Dedifferentiated amniotic fluid mesenchymal stem cell (primary cell): ENCODE results near the gene FAAP24.
"Not testable (repeated sequence)": the region's sequence is repeated elsewhere in the genome, so short reads cannot be mapped to it uniquely, and the experiment has no call there.

ENCODE experiments used
- DNase-seq: peaks from one replicate; pipeline ENCODE4 v3.0.0-alpha.2; 2016; ENCODE audit errors: extremely low spot score

FAAP24 gene

GRCh38 chr19:32998722-32999121, 26.7 kb downstream of the FAAP24 start:
- DNase-seq = no peak

- DNase-seq = no peak
Observed at GRCh38 chr19:33000510-33000909, 28.5 kb downstream of the FAAP24 start.

GRCh38 chr19:33000910-33001309, 28.9 kb downstream of the FAAP24 start:
- no peak for DNase-seq

GRCh38 chr19:33002126-33002865, 30.3 kb downstream of the FAAP24 start:
- DNase-seq = not testable (repeated sequence)

GRCh38 chr19:33003424-33004024, 31.5 kb downstream of the FAAP24 start:
- not testable (repeated sequence) for DNase-seq

GRCh38 chr19:33005440-33005839, 33.4 kb downstream of the FAAP24 start:
- DNase-seq = no peak

- DNase-seq = no peak
Observed at GRCh38 chr19:33008738-33009137, 36.7 kb downstream of the FAAP24 start.

- DNase-seq = not testable (repeated sequence)
Observed at GRCh38 chr19:33010891-33011290, 38.8 kb downstream of the FAAP24 start.

- no peak for DNase-seq
Observed at GRCh38 chr19:33022472-33023116, 50.6 kb downstream of the FAAP24 start.

- DNase-seq = no peak
Observed at GRCh38 chr19:33024398-33024797, 52.4 kb downstream of the FAAP24 start.

- DNase-seq = not testable (repeated sequence)
Observed at GRCh38 chr19:33025468-33026238, 53.6 kb downstream of the FAAP24 start.

- DNase-seq = not testable (repeated sequence)
Observed at GRCh38 chr19:33026602-33027001, 54.6 kb downstream of the FAAP24 start.
